ENCODE measurements around the gene PLCXD1.
"Not testable (repeated sequence)": the region's sequence is repeated elsewhere in the genome, so short reads cannot be mapped to it uniquely, and the experiment has no call there.

PLCXD1 gene

DNA sequence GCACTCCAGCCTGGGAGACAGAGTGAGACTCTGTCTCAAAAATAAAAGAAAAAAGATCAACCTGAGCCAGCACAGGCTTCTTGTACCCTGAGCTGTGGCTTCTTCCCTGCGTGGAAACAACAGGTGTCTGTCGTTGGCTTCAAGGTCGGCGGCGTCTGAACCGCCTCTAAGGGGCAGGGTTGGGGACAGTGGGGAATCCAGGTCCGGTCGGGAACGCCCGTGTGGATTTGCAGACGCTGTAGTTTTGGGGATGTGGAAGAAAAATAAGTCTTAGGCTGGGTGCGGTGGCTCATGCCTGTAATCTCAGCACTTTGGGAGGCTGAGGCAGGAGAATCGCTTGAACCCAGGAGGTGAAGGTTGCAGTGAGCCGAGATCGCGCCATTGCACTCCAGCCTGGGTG, 17.2 kb upstream of the PLCXD1 start:
- not testable (repeated sequence) for DNase-seq

GRCh38 chrX:264634-265455, 16.3 kb upstream of the PLCXD1 start:
- no peak for DNase-seq

- DNase-seq = no peak
These were observed 15.7 kb upstream of the PLCXD1 start for GRCh38 chrX:265502-265901.

GRCh38 chrX:267771-268261, 13.4 kb upstream of the PLCXD1 start:
- no peak for DNase-seq

DNA sequence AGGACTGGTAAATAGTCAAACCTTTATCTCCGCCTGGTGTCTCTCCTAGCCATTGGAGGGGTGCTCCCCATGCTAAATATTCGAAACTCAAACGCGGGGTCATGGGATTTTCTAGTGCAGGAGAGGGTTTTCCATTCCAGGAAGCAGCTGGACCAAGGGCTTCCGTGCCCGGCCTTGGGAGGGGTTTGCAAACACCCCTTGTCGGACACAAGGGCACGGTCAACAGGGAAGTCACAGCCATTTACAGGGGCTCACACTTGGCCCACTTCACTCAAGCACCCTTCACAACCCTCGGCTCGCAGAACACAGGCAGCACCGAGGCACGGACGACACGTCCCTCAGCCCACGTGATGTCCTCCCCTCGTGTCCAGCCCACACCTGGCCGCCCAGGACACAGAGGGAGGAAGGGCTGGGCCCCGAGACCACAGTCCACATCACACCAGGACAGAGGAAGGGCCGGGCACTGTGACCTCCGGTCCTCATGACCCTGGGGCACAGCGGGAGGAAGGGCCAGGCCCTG, 10.3 kb upstream of the PLCXD1 start:
- DNase-seq = no peak

- no peak for DNase-seq
These were observed 6.2 kb upstream of the PLCXD1 start for GRCh38 chrX:274904-275475.

DNA sequence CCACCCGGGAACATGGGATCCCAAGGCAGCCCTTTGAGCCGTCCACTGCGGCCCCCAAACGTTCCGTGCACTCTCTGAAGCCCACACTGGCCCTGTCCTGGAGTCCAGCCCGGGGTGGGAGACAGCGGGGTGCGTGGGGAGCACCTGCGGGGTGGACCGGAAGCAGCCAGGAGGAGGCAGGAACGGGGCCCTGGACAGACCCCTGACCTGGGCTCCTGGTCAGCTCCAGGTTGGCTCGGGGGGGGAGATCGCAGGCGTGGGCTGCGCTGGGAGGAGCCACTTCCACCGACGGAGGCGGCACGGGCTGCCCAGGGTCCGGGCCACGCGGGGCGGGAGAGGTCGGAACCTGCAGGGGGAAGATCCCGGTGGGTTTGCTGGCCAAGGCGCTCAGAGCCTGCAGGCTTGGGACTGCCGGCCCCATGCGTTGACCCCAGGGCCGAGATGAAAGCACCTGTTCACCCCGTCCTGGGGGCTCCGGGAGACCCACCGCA, 5.7 kb upstream of the PLCXD1 start:
- DNase-seq = no peak

- peak; percentile 40 for DNase-seq
These were observed 5.1 kb upstream of the PLCXD1 start for GRCh38 chrX:275967-276580.

DNA sequence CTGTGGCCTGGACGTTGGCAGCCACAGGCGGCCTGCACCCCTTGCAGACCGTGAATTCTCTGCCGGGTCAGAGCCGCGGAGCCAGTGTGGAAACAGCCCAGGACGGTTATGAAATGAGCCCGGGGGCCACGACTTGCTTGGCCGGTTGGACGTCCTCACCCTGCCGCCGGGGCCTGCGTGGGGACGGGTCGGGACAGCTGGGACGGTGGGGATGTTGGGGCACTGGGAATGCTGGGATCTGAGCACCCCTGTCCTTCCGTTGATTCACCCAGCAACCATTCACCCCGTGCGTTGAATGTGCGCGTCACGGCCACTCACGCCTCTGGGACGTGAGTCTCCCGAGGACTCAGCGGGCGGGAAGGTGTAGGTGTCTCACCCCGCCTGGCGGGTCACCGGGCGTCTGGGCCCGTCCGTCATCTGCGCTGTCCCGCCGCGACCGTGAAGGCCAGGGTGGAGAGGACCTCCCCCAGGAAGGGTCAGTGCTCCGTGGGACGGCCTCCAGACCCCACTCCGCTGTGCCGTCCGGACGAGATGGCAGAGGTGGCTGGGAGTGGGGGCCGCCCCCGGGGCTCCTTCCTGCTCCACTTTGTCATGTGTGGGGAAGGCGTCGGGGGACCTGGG, 4.5 kb upstream of the PLCXD1 start:
- no peak for DNase-seq

DNA sequence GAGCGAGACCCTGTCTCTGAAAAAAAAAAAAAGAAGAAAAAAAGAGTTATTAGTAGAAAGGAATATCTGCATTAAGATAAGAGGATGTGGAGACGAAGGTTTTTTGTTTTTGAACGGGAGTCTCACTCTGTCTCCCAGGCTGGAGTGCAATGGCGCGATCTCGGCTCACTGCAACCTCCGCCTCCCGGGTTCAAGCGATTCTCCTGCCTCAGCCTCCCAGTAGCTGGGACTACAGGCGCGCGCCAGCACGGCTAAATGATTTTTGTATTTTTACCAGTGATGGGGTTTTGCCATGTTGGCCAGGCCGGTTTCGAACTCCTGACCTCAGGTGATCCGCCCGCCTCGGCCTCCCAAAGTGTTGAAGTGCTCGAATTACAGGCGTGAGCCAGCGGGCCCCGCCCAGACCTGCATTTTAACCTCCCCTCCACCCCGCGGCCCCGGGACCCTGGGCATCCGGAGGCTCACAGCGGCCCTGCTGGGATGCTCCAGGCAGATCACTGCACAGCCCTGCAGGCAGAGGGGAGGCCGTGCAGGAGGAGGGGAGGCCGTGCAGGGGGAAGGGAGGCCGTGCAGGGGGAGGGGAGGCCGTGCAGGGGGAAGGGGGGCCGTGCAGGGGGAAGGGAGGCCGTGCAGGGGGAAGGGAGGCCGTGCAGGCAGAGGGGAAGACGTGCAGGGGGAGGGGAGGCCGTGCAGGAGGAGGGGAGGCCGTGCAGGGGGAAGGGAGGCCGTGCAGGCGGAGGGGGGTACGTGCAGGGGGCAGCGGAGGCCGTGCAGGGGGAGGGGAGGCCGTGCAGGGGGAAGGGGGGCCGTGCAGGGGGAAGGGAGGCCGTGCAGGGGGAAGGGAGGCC, 1.2 kb upstream of the PLCXD1 start:
- DNase-seq = not testable (repeated sequence)

- DNase-seq = not testable (repeated sequence)
These were observed 459 bp upstream of the PLCXD1 start for GRCh38 chrX:280722-281121.

DNA sequence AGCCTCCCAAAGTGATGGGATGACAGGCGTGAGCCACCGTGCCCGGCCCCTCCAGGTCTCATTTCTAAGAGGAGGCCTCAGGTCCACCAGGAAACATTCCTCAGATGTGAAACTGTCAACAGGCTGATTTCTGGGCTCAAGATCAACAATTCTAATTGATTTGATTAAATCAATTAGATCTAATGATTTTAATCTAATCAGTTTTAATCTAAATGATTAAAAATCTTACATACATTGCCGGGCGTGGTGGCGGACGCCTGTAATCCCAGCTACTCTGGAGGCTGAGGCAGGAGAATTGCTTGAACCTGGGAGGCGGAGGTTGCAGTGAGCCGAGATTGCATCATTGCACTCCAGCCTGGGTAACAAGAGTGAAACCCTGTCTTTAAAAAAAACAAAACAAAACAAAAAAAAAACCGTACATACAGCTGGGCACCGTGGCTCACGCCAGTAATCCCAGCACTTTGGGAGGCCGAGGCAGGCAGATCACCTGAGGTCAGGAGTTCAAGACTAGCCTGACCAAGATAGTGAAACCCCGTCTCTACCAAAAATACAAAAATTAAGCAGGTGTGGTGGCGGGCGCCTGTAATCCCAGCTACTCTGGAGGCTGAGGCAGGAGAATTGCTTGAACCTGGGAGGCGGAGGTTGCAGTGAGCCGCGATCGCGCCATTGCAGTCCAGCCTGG, 960 bp downstream of the PLCXD1 start:
- not testable (repeated sequence) for DNase-seq

DNA sequence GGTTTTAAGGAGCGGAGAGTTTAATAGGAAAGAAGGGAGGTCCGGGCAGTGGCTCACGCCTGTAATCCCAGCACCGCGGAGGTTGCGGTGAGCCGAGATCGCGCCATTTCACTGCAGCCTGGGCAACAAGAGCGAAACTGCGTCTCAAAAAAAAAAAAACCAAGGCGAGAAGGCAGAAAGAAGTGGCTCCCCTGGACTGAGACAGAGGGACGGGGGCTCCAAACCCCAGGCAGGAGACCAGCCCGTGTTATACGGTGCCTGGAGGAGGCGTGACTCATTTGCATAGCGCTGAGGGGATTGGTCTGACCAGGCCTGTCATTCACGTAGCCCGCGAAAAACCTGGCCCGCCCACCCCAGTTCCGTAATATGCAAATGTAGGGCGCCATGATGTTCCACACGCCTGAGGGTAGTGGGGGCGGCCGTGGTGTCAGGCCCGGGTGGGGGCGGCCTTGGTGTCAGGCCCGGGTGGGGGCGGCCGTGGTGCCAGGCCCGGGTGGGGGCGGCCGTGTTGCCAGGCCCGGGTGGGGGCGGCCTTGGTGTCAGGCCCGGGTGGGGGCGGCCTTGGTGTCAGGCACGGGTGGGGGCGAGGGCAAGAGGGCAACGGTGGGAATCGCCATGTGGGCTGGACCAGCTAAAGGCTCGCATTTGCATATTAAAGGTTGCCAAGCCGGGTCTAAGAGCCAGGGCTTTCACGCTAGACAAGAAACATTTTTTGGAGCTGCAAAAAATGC, 2.1 kb downstream of the PLCXD1 start:
- peak; percentile 86 for DNase-seq

DNA sequence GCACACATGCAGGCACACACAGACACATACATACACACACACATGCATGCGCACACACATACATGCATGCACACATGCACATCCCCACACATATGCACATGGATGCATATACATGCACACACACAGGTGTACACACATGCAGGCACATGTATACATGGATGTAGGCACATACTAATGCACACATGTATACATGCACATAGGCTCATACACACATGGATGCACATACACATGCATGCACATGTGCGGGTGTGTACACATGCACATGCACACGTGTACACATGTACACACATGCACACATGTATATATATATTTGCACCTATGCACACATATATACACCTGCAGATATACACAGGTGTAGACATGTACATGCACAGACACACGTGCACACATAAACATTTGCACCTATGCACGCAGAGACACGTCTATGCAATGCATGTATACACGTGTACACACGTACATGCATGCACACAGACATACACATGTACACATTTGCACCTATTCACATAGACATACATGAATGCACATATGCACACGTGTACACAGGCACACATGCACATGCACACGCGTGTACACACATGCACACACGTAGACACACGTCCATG, 4.0 kb downstream of the PLCXD1 start:
- DNase-seq = no peak

DNA sequence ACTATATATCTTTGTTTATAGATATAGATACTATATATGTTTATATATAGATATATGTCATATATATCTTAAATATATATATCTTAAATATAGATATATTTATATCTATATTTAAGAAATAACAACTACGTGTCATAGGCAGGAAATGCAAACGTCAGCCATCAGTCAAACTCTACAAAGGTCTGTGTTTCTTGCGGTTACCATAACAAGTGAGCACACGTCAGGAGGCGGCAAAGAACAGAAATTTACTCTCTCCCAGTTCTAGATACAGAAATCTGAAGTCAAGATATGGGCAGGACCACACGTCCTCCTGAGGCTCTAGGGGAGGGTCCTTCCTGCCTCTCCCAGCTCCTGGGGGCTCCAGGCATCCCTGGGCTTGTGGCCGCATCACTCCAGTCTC, 6.5 kb downstream of the PLCXD1 start:
- no peak for DNase-seq

DNA sequence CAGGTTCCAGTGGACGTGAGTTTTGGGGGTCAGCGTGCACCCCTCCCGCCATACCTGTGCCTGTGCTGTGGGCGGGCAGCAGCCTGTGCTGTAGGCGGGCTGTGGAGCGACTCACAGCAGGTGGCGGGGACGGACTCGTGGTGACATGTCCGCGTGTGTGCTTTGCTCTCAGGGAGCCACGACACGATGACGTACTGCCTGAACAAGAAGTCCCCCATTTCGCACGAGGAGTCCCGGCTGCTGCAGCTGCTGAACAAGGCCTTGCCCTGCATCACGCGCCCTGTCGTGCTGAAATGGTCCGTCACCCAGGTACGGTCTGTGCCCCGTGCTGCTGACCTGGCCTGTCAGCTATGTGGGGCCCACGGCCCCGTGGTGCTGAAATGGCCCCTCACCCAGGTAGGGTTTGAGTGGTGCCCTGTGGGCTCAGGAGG, 7.4 kb downstream of the PLCXD1 start:
- no peak for DNase-seq

- DNase-seq = no peak
These were observed 9.4 kb downstream of the PLCXD1 start for GRCh38 chrX:290476-291166.

DNA sequence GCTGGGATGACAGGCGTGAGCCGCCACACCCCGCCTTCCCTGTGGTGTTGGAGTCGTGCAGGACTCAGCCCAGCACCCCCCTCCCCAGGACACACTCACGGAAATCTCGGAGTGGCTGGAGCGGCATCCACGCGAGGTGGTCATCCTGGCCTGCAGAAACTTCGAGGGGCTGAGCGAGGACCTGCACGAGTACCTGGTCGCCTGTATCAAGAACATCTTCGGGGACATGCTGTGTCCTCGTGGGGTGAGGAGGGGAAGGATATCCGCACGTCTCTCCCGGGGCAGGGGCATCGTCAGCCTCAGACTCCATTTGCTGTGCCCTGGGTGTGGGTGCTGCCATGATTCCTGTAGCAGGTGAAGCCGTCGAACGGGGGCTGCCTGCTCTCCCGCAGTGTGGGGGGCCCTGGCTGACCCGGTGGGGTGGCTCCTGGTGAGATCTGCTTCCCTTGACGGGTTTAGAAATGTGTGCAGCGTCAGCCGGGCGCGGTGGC, 10.3 kb downstream of the PLCXD1 start:
- no peak for DNase-seq
